GM19467 (cell line): ENCODE results near the gene APOBR.
"Not testable (repeated sequence)": the region's sequence is repeated elsewhere in the genome, so short reads cannot be mapped to it uniquely, and the experiment has no call there.

Source experiments
- ATAC-seq: cut with Tn5 transposase; IDR thresholded peaks from one replicate; pipeline ENCODE4 v1.9.1; 2021; ENCODE audit warnings: mild to moderate bottlenecking, moderate library complexity; ENCODE audit not compliant: unreplicated experiment

The APOBR gene

GRCh38 chr16:28526201-28527099 lies 32.0 kb downstream of the APOBR start:
- ATAC-seq = no peak

- ATAC-seq = not testable (repeated sequence)
These were observed 32.8 kb downstream of the APOBR start for GRCh38 chr16:28527100-28527785.

- ATAC-seq = no peak
These were observed 33.5 kb downstream of the APOBR start for GRCh38 chr16:28527985-28528384.

GRCh38 chr16:28528463-28528867 lies 34.0 kb downstream of the APOBR start:
- no peak for ATAC-seq

DNA sequence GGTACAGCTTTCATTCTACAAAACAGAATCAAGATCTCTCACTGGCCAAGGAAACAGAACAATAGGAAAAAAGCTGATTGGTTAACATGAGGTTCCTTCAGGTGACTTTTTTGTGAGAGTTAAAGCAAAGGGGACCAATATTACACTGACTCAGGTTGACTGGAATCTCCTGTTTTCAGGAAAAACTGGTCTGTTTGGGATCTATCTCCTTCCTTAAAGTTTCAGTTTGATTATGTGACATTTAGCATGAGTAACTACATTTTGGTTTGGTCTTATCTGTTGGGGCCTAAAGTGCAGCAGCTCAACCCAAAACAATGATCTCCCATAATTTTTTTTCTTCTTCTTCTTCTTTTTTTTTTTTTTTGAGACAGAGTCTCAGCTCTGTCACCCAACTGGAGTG lies 34.7 kb downstream of the APOBR start:
- no peak for ATAC-seq

GRCh38 chr16:28531777-28532744 lies 37.6 kb downstream of the APOBR start:
- no peak for ATAC-seq

DNA sequence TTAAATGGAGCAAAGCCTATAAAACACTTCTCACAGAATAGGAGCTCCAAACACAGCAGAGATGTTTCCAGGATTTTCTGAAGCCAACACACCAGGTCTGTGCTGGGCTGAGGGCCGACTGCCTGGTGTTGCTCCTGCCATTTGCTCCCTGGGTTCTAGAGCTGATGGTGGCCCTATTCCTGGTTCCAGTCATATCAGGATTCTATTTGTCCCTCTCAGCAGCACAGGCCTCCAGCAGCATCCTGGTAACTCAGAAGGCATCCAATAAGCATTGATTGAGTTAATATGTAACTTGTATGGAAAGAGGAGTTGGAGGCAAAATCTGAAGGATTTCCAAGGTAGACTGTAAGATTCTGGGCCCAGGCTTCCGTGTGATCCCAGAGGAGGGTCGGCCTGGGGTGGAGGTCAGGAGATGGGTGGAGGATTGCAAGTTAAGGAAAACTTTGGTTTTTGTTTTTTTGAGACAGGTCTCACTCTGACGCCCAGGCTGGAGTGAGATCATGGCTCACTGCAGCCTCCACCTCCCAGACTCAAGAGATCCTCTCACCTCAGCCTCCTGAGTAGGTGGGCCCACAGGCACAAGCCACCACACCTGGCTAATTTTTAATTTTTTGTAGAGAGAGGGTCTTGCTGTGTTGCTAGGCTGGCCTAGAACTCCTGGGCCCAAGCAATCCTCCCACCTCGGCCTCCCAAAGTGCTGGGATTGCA lies 38.7 kb downstream of the APOBR start:
- no peak for ATAC-seq

DNA sequence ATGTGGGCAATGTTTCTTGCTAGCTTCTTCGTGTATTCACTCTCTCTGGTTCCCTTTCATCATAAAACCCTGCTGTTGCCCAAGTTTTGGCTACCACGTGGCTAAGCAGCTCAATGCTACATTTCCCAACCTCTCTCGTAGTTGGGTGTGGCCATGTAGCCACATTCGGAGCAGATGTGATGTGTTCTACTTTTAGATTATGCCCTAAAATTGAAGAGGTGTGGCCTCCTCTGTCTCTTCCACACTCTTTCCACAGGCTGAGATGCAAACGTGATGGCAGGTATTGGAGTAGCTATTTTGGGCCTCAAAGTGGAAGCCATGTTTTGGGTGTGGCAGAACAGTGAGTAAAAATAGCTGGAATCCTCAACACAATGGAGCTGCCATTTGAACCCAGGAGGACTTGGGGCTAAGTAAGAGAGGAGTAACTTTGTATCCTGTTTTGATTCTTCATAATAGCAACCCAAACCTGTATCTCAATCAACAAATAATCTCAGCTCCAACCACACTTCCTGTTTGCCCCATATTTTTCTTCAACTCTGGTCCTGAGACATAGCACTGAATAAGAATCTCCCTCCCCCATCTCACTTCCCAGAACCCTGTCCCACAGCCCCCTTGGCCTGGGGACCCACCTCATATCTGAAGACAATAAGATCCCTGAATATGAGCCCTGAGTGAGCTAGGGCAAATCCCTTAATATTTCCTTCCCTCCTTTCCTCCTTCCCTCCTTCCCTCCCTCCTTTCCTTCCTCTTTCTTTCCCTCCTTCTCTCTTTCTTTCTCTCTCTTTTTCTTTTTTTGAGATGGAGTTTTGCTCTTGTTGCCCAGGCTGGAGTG lies 40.3 kb downstream of the APOBR start:
- no peak for ATAC-seq

DNA sequence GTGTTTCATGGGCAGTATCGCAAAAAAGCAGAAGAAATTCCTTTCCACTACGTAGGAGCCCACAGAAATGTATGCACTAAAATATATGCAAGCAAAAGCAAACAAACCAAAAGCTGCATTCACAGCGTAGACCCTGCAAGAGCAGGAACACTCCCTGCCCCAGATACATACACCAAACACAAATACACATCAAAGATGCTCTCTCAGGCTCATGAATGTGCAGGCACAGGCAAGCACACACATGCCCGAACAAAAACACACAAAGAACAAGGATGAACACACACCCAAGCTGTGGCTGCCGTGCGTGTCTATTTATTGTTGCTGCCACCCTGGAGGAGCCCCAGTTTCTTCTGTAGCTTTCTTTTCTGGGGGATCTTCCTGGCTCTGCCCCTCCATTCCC lies 42.6 kb downstream of the APOBR start:
- ATAC-seq = no peak

DNA sequence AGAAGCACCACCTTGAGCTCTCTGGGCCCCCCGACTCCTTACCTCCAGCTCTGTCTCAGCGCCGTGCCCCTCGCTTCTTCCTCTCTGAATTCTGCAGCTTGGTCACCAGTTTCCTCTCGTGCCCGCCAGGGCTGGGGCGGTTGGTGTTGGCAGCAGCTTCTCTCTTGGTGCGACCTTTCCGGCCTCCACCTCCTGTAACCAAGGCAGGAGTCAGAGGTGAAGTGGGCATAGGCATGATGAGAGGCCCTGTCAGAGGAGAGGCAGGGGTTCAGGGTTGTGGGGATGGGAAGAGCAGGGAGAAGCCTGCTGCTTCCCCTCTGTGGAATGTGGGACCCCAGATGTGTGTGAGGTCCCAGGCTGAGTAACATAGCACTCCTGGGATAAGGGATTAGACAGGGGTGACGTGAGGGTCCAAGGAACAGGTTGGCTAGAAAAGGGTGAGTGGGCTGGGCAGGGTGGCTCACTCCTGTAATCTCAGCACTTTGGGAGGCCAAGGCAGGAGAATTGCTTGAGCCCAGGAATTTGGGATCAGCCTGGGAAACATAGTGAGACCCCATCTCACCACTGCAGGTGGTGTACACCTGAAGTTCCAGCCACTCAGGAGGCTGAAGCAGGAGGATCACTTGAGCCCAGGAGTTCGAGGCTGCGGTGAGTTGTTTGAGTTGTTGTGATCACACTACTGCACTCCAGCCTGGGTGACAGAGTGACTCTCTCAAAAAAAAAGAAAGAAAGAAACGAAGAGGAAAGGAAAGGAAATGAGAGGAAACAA lies 43.7 kb downstream of the APOBR start:
- no peak for ATAC-seq

- ATAC-seq = no peak
These were observed 44.5 kb downstream of the APOBR start, which contains the start of gene NUPR1 for GRCh38 chr16:28538733-28539596. Gene NUPR1 (minus strand): TSS chr16:28538974. CDS start chr16:28538907, 67 bp downstream.

- ATAC-seq = no peak
These were observed 45.9 kb downstream of the APOBR start for GRCh38 chr16:28540346-28540745.

- ATAC-seq = no peak
These were observed 48.2 kb downstream of the APOBR start for GRCh38 chr16:28542646-28543045.

GRCh38 chr16:28543072-28543471 lies 48.6 kb downstream of the APOBR start:
- no peak for ATAC-seq

GRCh38 chr16:28544998-28545397 lies 50.6 kb downstream of the APOBR start:
- no peak for ATAC-seq

DNA sequence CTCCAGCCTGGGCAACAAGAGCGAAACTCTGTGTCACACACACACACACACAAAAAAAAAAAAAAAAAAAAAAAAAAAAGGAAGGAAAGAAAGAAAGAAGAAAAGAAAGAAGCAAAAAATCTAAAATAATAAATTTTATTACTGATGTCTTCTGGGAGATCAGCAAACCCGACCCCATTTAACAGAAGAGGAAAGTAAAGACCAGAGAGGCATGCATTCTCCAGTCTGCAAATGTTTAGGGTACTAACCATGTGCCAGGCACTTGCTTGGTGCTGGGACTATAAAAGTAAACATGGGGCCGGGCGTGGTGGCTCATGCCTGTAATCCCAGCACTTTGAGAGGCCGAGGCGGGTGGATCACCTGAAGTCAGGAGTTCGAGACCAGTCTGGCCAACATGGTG lies 51.5 kb downstream of the APOBR start:
- ATAC-seq = not testable (repeated sequence)

DNA sequence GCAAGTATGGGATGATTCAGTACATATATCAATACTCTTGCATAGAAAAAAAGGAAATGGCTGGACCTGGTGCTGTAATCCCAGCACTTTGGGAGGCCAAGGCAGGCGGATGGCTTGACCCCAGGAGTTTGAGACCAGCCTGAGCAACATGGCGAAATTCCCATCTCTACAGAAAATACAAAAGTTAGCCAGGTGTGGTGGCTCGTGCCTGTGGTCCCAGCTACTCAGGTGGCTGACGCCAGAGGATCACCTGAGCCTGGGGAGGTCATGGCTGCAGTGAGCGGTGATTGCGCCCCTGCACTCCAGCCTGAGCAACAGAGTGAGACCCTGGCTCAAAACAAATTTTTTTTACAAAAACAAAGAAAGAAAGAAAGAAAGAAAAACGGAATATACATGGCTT lies 52.2 kb downstream of the APOBR start:
- no peak for ATAC-seq

GRCh38 chr16:28548306-28548802 lies 53.9 kb downstream of the APOBR start:
- no peak for ATAC-seq
